ENCODE data around the gene ZNF789.
A peak's percentile ranks its signal among the peaks of the same experiment; 100 is the strongest.

ZNF789 gene

DNA sequence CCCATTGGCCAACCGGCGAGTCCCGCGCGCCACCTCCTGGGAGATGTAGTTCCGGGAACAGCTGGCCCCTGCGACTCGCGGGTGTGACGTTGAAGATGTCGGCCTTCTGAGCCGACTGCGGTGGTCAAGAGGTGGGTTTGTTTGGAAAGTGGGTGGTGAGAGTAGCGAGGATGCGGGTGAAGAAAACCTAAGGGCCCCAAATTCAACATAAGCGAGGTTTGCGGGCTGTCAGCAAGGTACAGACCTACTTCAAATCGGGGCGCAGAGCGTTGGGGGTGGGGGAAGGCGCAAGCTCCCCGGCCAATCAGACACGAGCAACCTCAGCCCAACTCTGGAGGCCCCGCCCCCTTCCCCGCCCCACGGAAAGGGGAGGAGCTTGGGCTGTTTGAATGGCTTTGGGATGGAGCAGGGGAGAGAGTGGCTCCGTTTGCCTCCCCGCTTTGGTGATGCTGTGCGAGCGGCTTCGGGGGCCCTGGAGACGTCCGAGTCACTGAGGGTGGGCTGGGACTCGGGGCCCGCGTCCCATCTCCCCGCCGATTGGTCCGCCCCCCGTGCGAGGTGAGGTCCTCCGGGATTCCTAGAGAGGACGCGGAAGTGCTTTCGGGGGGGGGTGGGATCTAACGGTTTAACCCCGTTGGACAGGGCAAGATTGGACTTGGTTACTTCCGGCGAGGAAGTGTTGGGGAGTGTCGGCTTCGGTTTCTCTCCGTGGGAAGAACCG lies 32.1 kb downstream of the ZNF789 start, which contains the start of gene ZKSCAN5:
ZKSCAN5 (plus strand) TSS at position 60 of the 721 bp plus-strand sequence. CDS start 1,383 bp downstream, outside the sequence.
- DNase-seq (ENCODE audit: low spot score): peak; percentile 96

GRCh38 chr7:99505324-99505662 lies 32.6 kb downstream of the ZNF789 start:
- DNase-seq (ENCODE audit: low spot score): no peak

- DNase-seq (ENCODE audit: low spot score): no peak
These were observed 41.4 kb downstream of the ZNF789 start for GRCh38 chr7:99514050-99514449.

- DNase-seq (ENCODE audit: low spot score): no peak
These were observed 48.7 kb downstream of the ZNF789 start for GRCh38 chr7:99521399-99521798.

- no peak for DNase-seq (ENCODE audit: low spot score)
These were observed 53.2 kb downstream of the ZNF789 start for GRCh38 chr7:99525713-99526440.

DNA sequence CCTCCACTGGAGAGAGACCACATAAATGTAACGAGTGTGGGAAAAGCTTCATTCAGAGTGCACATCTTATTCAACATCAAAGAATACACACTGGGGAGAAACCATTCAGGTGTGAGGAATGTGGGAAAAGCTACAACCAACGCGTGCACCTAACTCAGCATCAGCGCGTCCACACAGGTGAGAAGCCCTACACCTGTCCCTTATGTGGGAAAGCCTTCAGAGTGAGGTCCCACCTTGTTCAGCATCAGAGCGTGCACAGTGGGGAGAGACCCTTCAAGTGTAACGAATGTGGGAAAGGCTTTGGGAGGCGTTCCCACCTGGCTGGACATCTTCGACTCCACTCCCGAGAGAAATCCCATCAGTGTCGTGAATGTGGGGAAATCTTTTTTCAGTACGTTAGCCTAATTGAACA lies 58.7 kb downstream of the ZNF789 start:
- DNase-seq (ENCODE audit: low spot score): no peak

GRCh38 chr7:99535667-99536066 lies 63.0 kb downstream of the ZNF789 start:
- no peak for DNase-seq (ENCODE audit: low spot score)

Measured in CD4-positive, alpha-beta T cell treated with Interleukin-2 at 100 ng/mL for 4 hours (primary cell).